GM23338 (cell line): ENCODE data around the gene CCDC122. TPM values are rescaled to one million over a fixed set of nuclear protein-coding genes. Genes with fewer than 3 reads are reported as not detected.

Experiments used
- ATAC-seq: fragments of 200-7000 bp; cut with Tn5 transposase; 3 replicates; pipeline ENCODE4 v1.9.1; 2020
- DNase-seq: peaks from one replicate; pipeline ENCODE4 v3.0.0-alpha.2; 2015; ENCODE audit warnings: low spot score
- H2AFZ ChIP-seq: fragments of 200-600 bp; sonication (generic); 2 replicates; pipeline ENCODE4 v1.8.0; 2016; ENCODE audit warnings: antibody characterized with exemption, mild to moderate bottlenecking, moderate library complexity
- H3F3A ChIP-seq: fragments of 200-600 bp; sonication (generic); replicated peaks from 2 replicates; pipeline ENCODE4 v1.8.0; 2017; ENCODE audit warnings: antibody characterized with exemption, mixed run types, low read depth
- H3K27ac ChIP-seq: fragments of 200-600 bp; sonication (generic); 2 replicates; pipeline ENCODE4 v1.6.1; 2016; ENCODE audit warnings: low read depth
- H3K27me3 ChIP-seq: fragments of 200-600 bp; sonication (generic); 2 replicates; pipeline ENCODE4 v1.8.0; 2016; ENCODE audit warnings: mild to moderate bottlenecking, mixed run types, moderate library complexity; ENCODE audit not compliant: insufficient read depth
- H3K36me3 ChIP-seq: fragments of 200-600 bp; sonication (generic); 2 replicates; pipeline ENCODE4 v1.8.0; 2016; ENCODE audit warnings: mild to moderate bottlenecking; ENCODE audit not compliant: insufficient read depth
- H3K4me1 ChIP-seq: fragments of 200-600 bp; sonication (generic); 2 replicates; pipeline ENCODE4 v1.8.0; 2016; ENCODE audit warnings: mild to moderate bottlenecking, moderate library complexity; ENCODE audit not compliant: insufficient read depth
- H3K4me2 ChIP-seq: fragments of 200-600 bp; sonication (generic); 2 replicates; pipeline ENCODE4 v1.7.1; 2017; ENCODE audit warnings: mixed run types
- H3K4me3 ChIP-seq: fragments of 200-600 bp; sonication (generic); 2 replicates; pipeline ENCODE4 v1.6.1; 2016; ENCODE audit warnings: mixed run types
- H3K79me2 ChIP-seq: fragments of 200-600 bp; sonication (generic); replicated peaks from 2 replicates; pipeline ENCODE4 v1.8.0; 2017; ENCODE audit warnings: mild to moderate bottlenecking; ENCODE audit not compliant: insufficient read depth
- H3K9me2 ChIP-seq: fragments of 200-600 bp; sonication (generic); 2 replicates; pipeline ENCODE4 v1.8.0; 2017; ENCODE audit not compliant: insufficient read depth
- H4K20me1 ChIP-seq: fragments of 200-600 bp; sonication (generic); replicated peaks from 2 replicates; pipeline ENCODE4 v1.8.0; 2017; ENCODE audit warnings: mild to moderate bottlenecking; ENCODE audit not compliant: insufficient read depth
- H3K27ac Mint-ChIP-seq: 2 replicates; pipeline ENCODE4 v1.8.0; 2020; ENCODE audit warnings: inconsistent platforms, mild to moderate bottlenecking, moderate library complexity, mixed read lengths
- H3K27me3 Mint-ChIP-seq: 3 replicates; pipeline ENCODE4 v1.8.0; 2022; ENCODE audit warnings: low read depth, mild to moderate bottlenecking, moderate library complexity, mixed read lengths, inconsistent platforms; ENCODE audit not compliant: insufficient read depth, poor library complexity
- H3K36me3 Mint-ChIP-seq: 3 replicates; pipeline ENCODE4 v1.8.0; 2021; ENCODE audit warnings: low read depth, mild to moderate bottlenecking, inconsistent platforms, moderate library complexity, mixed read lengths
- H3K4me1 Mint-ChIP-seq: 3 replicates; pipeline ENCODE4 v1.8.0; 2020; ENCODE audit warnings: mild to moderate bottlenecking, inconsistent platforms, mixed read lengths
- H3K4me3 Mint-ChIP-seq: 3 replicates; pipeline ENCODE4 v1.8.0; 2021; ENCODE audit warnings: moderate library complexity, mild to moderate bottlenecking, inconsistent platforms, mixed read lengths
- H3K9me3 Mint-ChIP-seq: 3 replicates; pipeline ENCODE4 v1.8.0; 2020; ENCODE audit warnings: moderate library complexity, mild to moderate bottlenecking, inconsistent platforms, mixed read lengths
- CREB1 ChIP-seq: fragments of 250-450 bp; sonication (Bioruptor Pico); IDR thresholded peaks from 2 replicates; pipeline ENCODE4 v1.5.0; 2020; ENCODE audit warnings: low read depth, mild to moderate bottlenecking, moderate library complexity
- ETS1 ChIP-seq: IDR thresholded peaks from 2 replicates; pipeline ENCODE4 v1.6.1; 2016; ENCODE audit warnings: antibody characterized with exemption
- EZH2 ChIP-seq: fragments of 200-600 bp; sonication (generic); IDR thresholded peaks from one replicate; pipeline ENCODE4 v1.8.0; 2017; ENCODE audit warnings: antibody characterized with exemption, mild to moderate bottlenecking, low read depth; ENCODE audit not compliant: unreplicated experiment
- EZH2phosphoT487 ChIP-seq: fragments of 200-600 bp; sonication (generic); IDR thresholded peaks from one replicate; pipeline ENCODE4 v1.8.1; 2018; ENCODE audit warnings: antibody characterized with exemption; ENCODE audit not compliant: unreplicated experiment
- JUNB ChIP-seq: IDR thresholded peaks from one replicate; pipeline ENCODE4 v1.6.1; 2016; ENCODE audit warnings: antibody characterized with exemption; ENCODE audit not compliant: unreplicated experiment
- NANOG ChIP-seq: IDR thresholded peaks from 2 replicates; pipeline ENCODE4 v1.6.1; 2016; ENCODE audit warnings: antibody characterized with exemption, borderline replicate concordance
- POLR2AphosphoS5 ChIP-seq: IDR thresholded peaks from 2 replicates; pipeline ENCODE4 v1.6.1; 2016; ENCODE audit warnings: antibody characterized with exemption, low read depth
- REST ChIP-seq: IDR thresholded peaks from one replicate; pipeline ENCODE4 v1.6.1; 2018; ENCODE audit warnings: antibody characterized with exemption; ENCODE audit not compliant: unreplicated experiment
- STAT1 ChIP-seq: IDR thresholded peaks from one replicate; pipeline ENCODE4 v1.6.1; 2016; ENCODE audit warnings: antibody characterized with exemption; ENCODE audit not compliant: unreplicated experiment
- ZNF114 ChIP-seq: fragments of 250-450 bp; sonication (Bioruptor Pico); IDR thresholded peaks from 2 replicates; pipeline ENCODE4 v1.5.0; 2020; ENCODE audit warnings: mild to moderate bottlenecking, moderate library complexity
- ZNF331 ChIP-seq: fragments of 250-450 bp; sonication (Bioruptor Pico); IDR thresholded peaks from 2 replicates; pipeline ENCODE4 v1.5.0; 2020; ENCODE audit warnings: low read depth, mild to moderate bottlenecking, moderate library complexity
- ZNF462 ChIP-seq: fragments of 250-450 bp; sonication (Bioruptor Pico); IDR thresholded peaks from 2 replicates; pipeline ENCODE4 v1.5.0; 2020; ENCODE audit warnings: mild to moderate bottlenecking, moderate library complexity
- polyA plus RNA-seq: library from polyadenylated mRNA; unstranded; fragments of >200 nt; fragmentation: Nextera tagmentation; extraction: Ambion mirVana; gene quantifications from 2 replicates; pipeline ENCODE4 v1.2.1, GENCODE V29; 2016
- total RNA-seq: library from RNA; depleted of rRNA; stranded (reverse); fragments of >200 nt; shearing (Covaris generic); gene quantifications from 2 replicates; pipeline ENCODE4 v1.2.3, GENCODE V29; 2014
- TF ChIP-seq, protein P1 (sequence below), 2 experiments: fragments of 200-600 bp in 1 of 2; sonication (generic) in 1 of 2; conservative IDR thresholded peaks; 2 replicates each; pipeline versions ENCODE4 v1.5.1 to v1.6.1; 2016 to 2017; ENCODE audit warnings: antibody characterized with exemption in 2 of 2, low read depth in 2 of 2, mild to moderate bottlenecking in 2 of 2, moderate library complexity in 1 of 2

The CCDC122 gene
- total and polyA plus RNA-seq, 2 experiments from 2014 or later, result 7.5 to 30.6 TPM

GRCh38 chr13:43884222-43884621 is 4.7 kb upstream of the CCDC122 start:
- no peak overlapping the region for H3K4me3 Mint-ChIP-seq
- no peak; the same call in 2 of the 3 replicates for ATAC-seq

More at GRCh38 chr13:43884222-43884621, 4.7 kb upstream of the CCDC122 start:
- Histone ChIP-seq H3K4me1 (peaks cover 7% of the 10 kb centered on the region), H3K27me3 (peaks cover 13% of the 10 kb centered on the region), H4K20me1 (no peaks in the 10 kb centered on the region), H3K4me2 (no peak overlapping the region), H3K79me2 (no peaks in the 10 kb centered on the region), H3K4me3 (no peak overlapping the region), H3K36me3 (no peaks in the 10 kb centered on the region), H3F3A (no peaks in the 10 kb centered on the region), H3K9me2 (no peaks in the 10 kb centered on the region), H3K27ac (no peak overlapping the region), H2AFZ (no peak overlapping the region)
- Mint-ChIP-seq H3K4me1 (peaks cover 16% of the 10 kb centered on the region; the same call in 2 of the 3 replicates), H3K27me3 (peaks cover 5% of the 10 kb centered on the region), H3K9me3 (no peaks in the 10 kb centered on the region), H3K36me3 (no peaks in the 10 kb centered on the region), H3K27ac (no peak overlapping the region)
- TF ChIP-seq EZH2, result no peak
- TF ChIP-seq EZH2phosphoT487, result no peak
- no peak for TF ChIP-seq CREB1
- no peak for TF ChIP-seq STAT1
- no peak for TF ChIP-seq POLR2AphosphoS5
- no peak for TF ChIP-seq JUNB
- TF ChIP-seq ZNF462 (CRISPR knock-in tag), result no peak
- TF ChIP-seq ETS1, result no peak
- TF ChIP-seq REST, result no peak
- no peak for TF ChIP-seq ZNF331 (CRISPR knock-in tag)
- TF ChIP-seq ZNF114 (CRISPR knock-in tag), result no peak
- TF ChIP-seq, protein P1, sequence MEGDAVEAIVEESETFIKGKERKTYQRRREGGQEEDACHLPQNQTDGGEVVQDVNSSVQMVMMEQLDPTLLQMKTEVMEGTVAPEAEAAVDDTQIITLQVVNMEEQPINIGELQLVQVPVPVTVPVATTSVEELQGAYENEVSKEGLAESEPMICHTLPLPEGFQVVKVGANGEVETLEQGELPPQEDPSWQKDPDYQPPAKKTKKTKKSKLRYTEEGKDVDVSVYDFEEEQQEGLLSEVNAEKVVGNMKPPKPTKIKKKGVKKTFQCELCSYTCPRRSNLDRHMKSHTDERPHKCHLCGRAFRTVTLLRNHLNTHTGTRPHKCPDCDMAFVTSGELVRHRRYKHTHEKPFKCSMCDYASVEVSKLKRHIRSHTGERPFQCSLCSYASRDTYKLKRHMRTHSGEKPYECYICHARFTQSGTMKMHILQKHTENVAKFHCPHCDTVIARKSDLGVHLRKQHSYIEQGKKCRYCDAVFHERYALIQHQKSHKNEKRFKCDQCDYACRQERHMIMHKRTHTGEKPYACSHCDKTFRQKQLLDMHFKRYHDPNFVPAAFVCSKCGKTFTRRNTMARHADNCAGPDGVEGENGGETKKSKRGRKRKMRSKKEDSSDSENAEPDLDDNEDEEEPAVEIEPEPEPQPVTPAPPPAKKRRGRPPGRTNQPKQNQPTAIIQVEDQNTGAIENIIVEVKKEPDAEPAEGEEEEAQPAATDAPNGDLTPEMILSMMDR (conservative IDR thresholded peaks at IDR 0.05; ENCODE audit: low read depth in 2 of 2), result no peak
- TF ChIP-seq NANOG, result no peak
- peak; percentile 46 for DNase-seq
